ENCODE measurements around the gene KRTAP5-4. TPM values are rescaled to one million over a fixed set of nuclear protein-coding genes. Genes with fewer than 3 reads are reported as not detected.

KRTAP5-4 gene
- polyA plus RNA-seq: not detected in 2 replicates

GRCh38 chr11:1622086-1622485 is at the start of gene KRTAP5-4:
Gene KRTAP5-4 (minus strand): TSS chr11:1622138. CDS start chr11:1622093, 45 bp downstream.

GRCh38 chr11:1629326-1630185 is 7.6 kb upstream of the KRTAP5-4 start, which contains the start of gene KRTAP5-5:
Gene KRTAP5-5 (plus strand): TSS chr11:1629775. CDS start chr11:1629841, 66 bp downstream.

GRCh38 chr11:1608363-1608762 is 13.6 kb downstream of the KRTAP5-4 start, which contains the start of gene KRTAP5-3:
Gene KRTAP5-3 (minus strand): TSS chr11:1608463. CDS start chr11:1608385, 78 bp downstream.

GRCh38 chr11:1597994-1598380 is 24.0 kb downstream of the KRTAP5-4 start, which contains the start of gene KRTAP5-2:
Gene KRTAP5-2 (minus strand): TSS chr11:1598294. CDS start chr11:1598250, 44 bp downstream.

GRCh38 chr11:1584661-1585370 is 37.1 kb downstream of the KRTAP5-4 start, which contains the start of gene KRTAP5-1:
Gene KRTAP5-1 (minus strand): TSS chr11:1585283. CDS start chr11:1585249, 34 bp downstream.

GRCh38 chr11:1572197-1573076 is 49.5 kb downstream of the KRTAP5-4 start, which contains the start of gene DUSP8:
Gene DUSP8 (minus strand): TSS chr11:1572271. CDS start chr11:1565826, 6,445 bp downstream.

Other genes starting within 250 kb of the KRTAP5-4 start
- 1.7 and 2.3 TPM in 2 replicates for gene BRSK2, start 232.2 kb downstream of the KRTAP5-4 start, polyA plus RNA-seq
- 0.48 and 1.5 TPM in 2 replicates for gene MOB2, start 135.4 kb downstream of the KRTAP5-4 start, polyA plus RNA-seq
- gene DUSP8, start 49.9 kb downstream of the KRTAP5-4 start, polyA plus RNA-seq: 0.60 and 0.62 TPM in 2 replicates
- gene KRTAP5-1, start 36.9 kb downstream of the KRTAP5-4 start, polyA plus RNA-seq: not detected in 2 replicates
- gene KRTAP5-2, start 23.8 kb downstream of the KRTAP5-4 start, polyA plus RNA-seq: not detected in 2 replicates
- gene KRTAP5-3, start 13.7 kb downstream of the KRTAP5-4 start, polyA plus RNA-seq: not detected in 2 replicates
- not detected in 2 replicates for gene KRTAP5-5, start 7.6 kb upstream of the KRTAP5-4 start, polyA plus RNA-seq
- gene KRTAP5-6, start 75.1 kb upstream of the KRTAP5-4 start, polyA plus RNA-seq: not detected in 2 replicates
- gene IFITM10, start 128.5 kb upstream of the KRTAP5-4 start, polyA plus RNA-seq: 0.83 TPM in 1 of 2 replicates, not detected in the other
- 12.6 and 26.0 TPM in 2 replicates for gene CTSD, start 141.8 kb upstream of the KRTAP5-4 start, polyA plus RNA-seq
- gene SYT8, start 212.9 kb upstream of the KRTAP5-4 start, polyA plus RNA-seq: not detected in 2 replicates
- not detected in 2 replicates for gene TNNI2, start 216.8 kb upstream of the KRTAP5-4 start, polyA plus RNA-seq
- gene LSP1, start 230.9 kb upstream of the KRTAP5-4 start, polyA plus RNA-seq: 1.7 and 6.2 TPM in 2 replicates